GM18951 (cell line): ENCODE measurements around the gene XYLB.

Experiments
- POLR2A ChIP-seq: IDR thresholded peaks from 4 replicates; pipeline ENCODE4 v1.6.1; 2011; ENCODE audit warnings: mild to moderate bottlenecking; ENCODE audit not compliant: insufficient read length, insufficient read depth; ENCODE audit errors: extremely low read depth
- in situ Hi-C: fragments of 300-500 bp; cut with MboI; formaldehyde crosslinking; loops from one replicate; pipeline ENCODE4 v1.12.0; 2022; ENCODE audit warnings: low sequenced_read_pairs, mixed read lengths, inconsistent platforms; ENCODE audit not compliant: unreplicated experiment

Gene XYLB

GRCh38 chr3:38375072-38375471, 28.5 kb downstream of the XYLB start:
- in situ Hi-C loops = no loop called here
- no peak for TF ChIP-seq POLR2A

DNA sequence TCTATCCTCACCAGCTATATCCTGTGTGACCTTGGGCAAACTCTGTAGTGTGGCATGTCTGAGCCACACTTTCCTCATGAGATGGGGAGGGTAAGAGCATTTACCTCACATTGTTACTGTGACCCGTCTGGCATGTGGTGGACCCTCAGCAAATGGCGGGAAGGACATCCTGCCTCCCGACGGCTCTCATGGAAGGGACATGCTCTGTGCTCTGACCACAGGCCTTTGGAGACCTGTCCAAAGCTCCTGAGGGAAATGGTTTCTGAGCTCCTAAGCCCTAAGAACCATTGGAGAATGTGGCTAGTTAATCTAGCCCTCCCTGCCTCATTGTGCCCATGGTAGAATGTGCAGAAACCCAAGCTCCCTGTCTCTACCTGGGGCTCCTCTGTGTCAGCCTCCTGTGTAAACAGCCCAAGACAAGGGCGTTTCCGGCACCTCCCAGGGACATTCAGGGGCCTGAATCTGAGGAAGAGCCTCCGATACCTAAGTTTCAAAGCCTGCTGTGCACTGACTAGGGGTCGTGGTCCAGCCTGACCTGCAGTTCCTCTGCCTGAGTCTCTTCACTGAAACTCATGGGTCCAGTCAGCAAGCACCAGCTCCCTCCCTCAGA, 29.0 kb downstream of the XYLB start:
- in situ Hi-C loops = no loop called here
- TF ChIP-seq POLR2A = no peak

DNA sequence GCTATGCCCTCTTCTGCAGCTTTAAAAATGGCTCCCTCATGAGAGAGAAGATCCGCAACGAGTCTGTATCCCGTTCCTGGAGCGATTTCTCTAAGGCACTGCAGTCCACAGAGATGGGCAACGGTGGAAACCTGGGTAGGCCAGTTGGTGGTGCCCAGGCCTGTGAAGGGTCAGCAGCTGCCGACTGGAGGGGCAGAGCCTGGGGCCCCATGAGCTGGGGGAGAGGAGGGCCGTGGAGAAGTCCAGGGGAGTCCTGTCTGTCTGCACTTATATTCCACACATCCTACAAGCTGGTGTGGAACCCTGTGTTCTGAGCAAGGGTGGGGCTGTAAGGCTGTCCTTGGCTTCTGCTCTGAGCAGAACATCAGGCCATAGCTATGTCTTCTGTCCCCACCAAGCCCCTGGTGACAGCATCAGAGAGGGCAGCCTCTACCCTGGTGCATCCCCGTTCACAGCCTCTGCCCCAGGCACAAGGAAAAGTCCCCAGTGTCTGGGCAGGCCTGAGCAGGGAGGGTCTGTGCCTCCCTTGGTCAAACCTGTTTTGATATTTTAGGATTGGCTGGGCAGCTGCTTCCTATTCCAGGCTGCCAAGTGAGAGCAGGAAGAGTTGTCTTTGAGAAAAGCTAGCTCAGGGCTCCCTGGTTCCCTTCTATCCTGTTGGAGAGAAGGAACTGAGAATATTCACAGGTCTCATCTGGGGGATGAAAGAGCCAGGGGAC, 29.7 kb downstream of the XYLB start:
- in situ Hi-C loops = no loop called here
- TF ChIP-seq POLR2A = no peak

GRCh38 chr3:38379201-38379770, 32.7 kb downstream of the XYLB start:
- TF ChIP-seq POLR2A = no peak
- in situ Hi-C loops = no loop called here

DNA sequence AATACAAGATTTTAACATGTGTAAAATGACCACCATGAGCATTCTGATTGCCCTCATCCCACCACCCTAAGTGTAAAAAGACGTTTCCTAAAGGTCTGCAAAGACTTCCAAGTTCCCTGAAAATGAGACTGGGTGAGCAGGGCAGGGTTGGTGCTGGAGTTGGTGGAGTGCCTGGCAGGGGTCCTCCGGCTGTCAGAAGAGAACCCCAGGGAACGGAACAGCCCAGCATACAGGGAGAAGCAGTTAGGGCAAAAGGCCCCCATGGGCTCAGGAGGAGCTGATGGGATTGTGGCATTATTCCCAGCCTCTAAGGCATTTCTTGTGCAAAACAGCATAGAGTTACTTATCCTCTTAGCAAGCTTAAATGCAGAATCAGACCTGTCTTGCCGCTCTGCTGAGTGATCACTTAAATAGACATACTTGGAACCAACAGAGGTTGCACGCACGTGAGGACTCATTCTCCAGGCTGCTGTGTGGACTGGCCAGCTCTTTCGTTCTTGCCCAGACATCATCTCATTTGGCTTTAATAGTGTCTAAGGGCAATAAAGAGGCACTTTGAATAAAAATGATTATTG, 36.0 kb downstream of the XYLB start:
- in situ Hi-C loops = no loop called here
- TF ChIP-seq POLR2A = no peak

- in situ Hi-C loops = no loop called here
- TF ChIP-seq POLR2A = no peak
Observed at GRCh38 chr3:38383156-38383875, 36.7 kb downstream of the XYLB start.

DNA sequence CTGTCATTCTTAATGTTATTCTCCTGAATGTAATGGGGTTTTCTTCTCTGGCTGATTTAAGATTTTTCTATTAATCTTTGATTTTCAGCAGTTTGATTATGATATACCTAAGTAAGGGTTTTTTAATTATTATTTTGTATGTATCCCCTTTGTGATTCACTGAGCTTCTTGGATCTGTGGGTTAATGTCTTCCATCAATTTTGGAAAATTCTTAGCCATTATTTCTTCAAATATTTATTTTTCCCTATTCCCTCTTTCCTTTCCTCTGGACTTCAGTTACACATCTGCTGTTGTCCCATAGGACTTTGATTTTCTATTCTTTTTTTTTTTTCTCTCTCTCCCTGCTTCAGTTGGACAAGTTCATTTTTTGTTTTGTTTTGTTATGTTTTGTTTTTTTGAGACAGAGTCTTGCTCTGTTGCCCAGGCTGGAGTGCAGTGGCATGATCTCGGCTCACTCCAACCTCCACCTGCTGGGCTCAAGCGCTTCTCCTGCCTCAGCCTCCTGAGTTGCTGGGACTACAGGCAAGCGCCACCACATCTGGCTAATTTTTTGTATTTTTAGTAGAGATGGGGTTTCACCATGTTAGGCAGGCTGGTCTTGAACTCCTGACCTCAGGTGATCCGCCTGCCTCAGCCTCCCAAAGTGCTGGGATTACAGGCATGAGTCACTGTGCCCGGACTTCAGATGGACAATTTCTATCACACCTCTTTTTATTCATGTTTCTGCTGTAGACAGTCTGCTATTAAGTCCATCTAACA, 40.6 kb downstream of the XYLB start:
- TF ChIP-seq POLR2A = no peak
- in situ Hi-C loops = no loop called here

GRCh38 chr3:38387862-38388261, 41.3 kb downstream of the XYLB start:
- no peak for TF ChIP-seq POLR2A
- in situ Hi-C loops = no loop called here

- in situ Hi-C loops = no loop called here
- no peak for TF ChIP-seq POLR2A
Observed at GRCh38 chr3:38392604-38393163, 46.1 kb downstream of the XYLB start.

- in situ Hi-C loops = no loop called here
- TF ChIP-seq POLR2A = no peak
Observed at GRCh38 chr3:38396239-38396638, 49.7 kb downstream of the XYLB start.

- in situ Hi-C loops = no loop called here
- TF ChIP-seq POLR2A = no peak
Observed at GRCh38 chr3:38396861-38397260, 50.3 kb downstream of the XYLB start.

DNA sequence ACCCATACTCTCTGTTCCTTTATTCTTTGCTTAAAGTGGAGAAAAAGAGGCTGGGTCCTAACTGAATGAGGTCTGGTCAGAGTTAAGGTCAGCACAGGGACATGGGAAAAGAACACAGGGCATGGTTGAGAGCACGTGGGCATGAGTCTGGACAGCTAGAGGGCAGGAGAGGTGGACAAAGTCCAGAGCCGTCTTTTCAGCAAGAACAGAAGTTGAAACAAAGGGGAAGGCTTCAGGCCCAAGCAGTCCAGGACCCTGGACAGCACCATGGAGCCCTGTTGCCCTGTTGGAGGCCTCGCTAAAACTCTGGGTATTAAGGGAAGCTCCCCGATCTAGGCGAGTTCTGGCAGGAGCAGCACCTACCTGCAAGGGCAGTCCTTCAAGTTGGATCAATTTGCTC, 50.7 kb downstream of the XYLB start:
- in situ Hi-C loops = no loop called here
- TF ChIP-seq POLR2A = no peak
